Activated naive CD4-positive, alpha-beta T cell treated with Interleukin-2 at 50 U/mL for 16 hours (primary cell): ENCODE results near the gene BTBD17.
A peak's percentile ranks its signal among the peaks of the same experiment; 100 is the strongest.

ENCODE experiments used
- DNase-seq: peaks from one replicate; pipeline ENCODE4 v3.0.0-alpha.2; 2020

BTBD17 gene

GRCh38 chr17:74332763-74333283 is 28.8 kb downstream of the BTBD17 start:
- DNase-seq: no peak

GRCh38 chr17:74332017-74332650 is 29.5 kb downstream of the BTBD17 start:
- no peak for DNase-seq

- DNase-seq: no peak
These were observed 31.2 kb downstream of the BTBD17 start for GRCh38 chr17:74330446-74330845.

- DNase-seq: no peak
These were observed 32.3 kb downstream of the BTBD17 start for GRCh38 chr17:74329378-74329777.

GRCh38 chr17:74328487-74328886 is 33.2 kb downstream of the BTBD17 start:
- DNase-seq: no peak

GRCh38 chr17:74326506-74326905 is 35.2 kb downstream of the BTBD17 start:
- DNase-seq: no peak

GRCh38 chr17:74325743-74326379 is 35.8 kb downstream of the BTBD17 start, which contains the start of gene KIF19:
Gene KIF19 (plus strand): TSS chr17:74326226. CDS start chr17:74326350, 124 bp downstream.
- peak; percentile 67 for DNase-seq

GRCh38 chr17:74325376-74325742 is 36.3 kb downstream of the BTBD17 start:
- DNase-seq: no peak

- no peak for DNase-seq
These were observed 37.1 kb downstream of the BTBD17 start for GRCh38 chr17:74324521-74324920.

- DNase-seq: no peak
These were observed 43.3 kb downstream of the BTBD17 start for GRCh38 chr17:74318391-74318790.

- DNase-seq: no peak
These were observed 44.6 kb downstream of the BTBD17 start for GRCh38 chr17:74317071-74317470.

GRCh38 chr17:74316220-74316619 is 45.4 kb downstream of the BTBD17 start:
- no peak for DNase-seq

GRCh38 chr17:74314877-74315276 is 46.8 kb downstream of the BTBD17 start:
- no peak for DNase-seq

- no peak for DNase-seq
These were observed 51.8 kb downstream of the BTBD17 start for GRCh38 chr17:74309902-74310301.

- no peak for DNase-seq
These were observed 53.5 kb downstream of the BTBD17 start for GRCh38 chr17:74307984-74308773.
